Activated naive CD8-positive, alpha-beta T cell treated with anti-CD3 and anti-CD28 coated beads, Interleukin-2, amount 10 ng/mL, durations not matched to agents 7 days and 5 days (primary cell): ENCODE data around the gene EXT2. TPM values are rescaled to one million over a fixed set of nuclear protein-coding genes. Genes with fewer than 3 reads are reported as not detected.

Experiments
- ATAC-seq: fragments of 150-1000 bp; cut with Tn5 transposase; one replicate; pipeline ENCODE4 v1.10.0; 2021; ENCODE audit warnings: low read depth, moderate library complexity
- POLR2A ChIA-PET: fragments of 350-600 bp; sonication (Branson Sonifier 250); formaldehyde crosslinking; loops from one replicate; lab custom pipeline; 2021; ENCODE audit warnings: antibody characterized with exemption; lab: Charles Lee
- DNase-seq: peaks from one replicate; pipeline ENCODE4 v3.0.0; 2021
- H3K27ac Mint-ChIP-seq: one replicate; pipeline ENCODE4 v1.8.0; 2022; ENCODE audit warnings: mild to moderate bottlenecking, mixed read lengths
- H3K27me3 Mint-ChIP-seq: one replicate; pipeline ENCODE4 v1.8.0; 2022; ENCODE audit warnings: mild to moderate bottlenecking, moderate library complexity, mixed read lengths
- H3K36me3 Mint-ChIP-seq: one replicate; pipeline ENCODE4 v1.8.0; 2021; ENCODE audit warnings: mild to moderate bottlenecking, mixed read lengths
- H3K4me1 Mint-ChIP-seq: one replicate; pipeline ENCODE4 v1.8.0; 2021; ENCODE audit warnings: mixed read lengths
- H3K4me3 Mint-ChIP-seq: one replicate; pipeline ENCODE4 v1.8.0; 2022; ENCODE audit warnings: mild to moderate bottlenecking, moderate library complexity, mixed read lengths
- H3K9me3 Mint-ChIP-seq: one replicate; pipeline ENCODE4 v1.8.0; 2021; ENCODE audit warnings: mixed read lengths
- total RNA-seq, 2 experiments: library from RNA; stranded (reverse); gene quantifications; one replicate each; pipeline ENCODE4 v1.2.3, GENCODE V29; 2021

The EXT2 gene
- total RNA-seq, 2 experiments from 2014 or later, result 26.3 to 28.8 TPM

DNA sequence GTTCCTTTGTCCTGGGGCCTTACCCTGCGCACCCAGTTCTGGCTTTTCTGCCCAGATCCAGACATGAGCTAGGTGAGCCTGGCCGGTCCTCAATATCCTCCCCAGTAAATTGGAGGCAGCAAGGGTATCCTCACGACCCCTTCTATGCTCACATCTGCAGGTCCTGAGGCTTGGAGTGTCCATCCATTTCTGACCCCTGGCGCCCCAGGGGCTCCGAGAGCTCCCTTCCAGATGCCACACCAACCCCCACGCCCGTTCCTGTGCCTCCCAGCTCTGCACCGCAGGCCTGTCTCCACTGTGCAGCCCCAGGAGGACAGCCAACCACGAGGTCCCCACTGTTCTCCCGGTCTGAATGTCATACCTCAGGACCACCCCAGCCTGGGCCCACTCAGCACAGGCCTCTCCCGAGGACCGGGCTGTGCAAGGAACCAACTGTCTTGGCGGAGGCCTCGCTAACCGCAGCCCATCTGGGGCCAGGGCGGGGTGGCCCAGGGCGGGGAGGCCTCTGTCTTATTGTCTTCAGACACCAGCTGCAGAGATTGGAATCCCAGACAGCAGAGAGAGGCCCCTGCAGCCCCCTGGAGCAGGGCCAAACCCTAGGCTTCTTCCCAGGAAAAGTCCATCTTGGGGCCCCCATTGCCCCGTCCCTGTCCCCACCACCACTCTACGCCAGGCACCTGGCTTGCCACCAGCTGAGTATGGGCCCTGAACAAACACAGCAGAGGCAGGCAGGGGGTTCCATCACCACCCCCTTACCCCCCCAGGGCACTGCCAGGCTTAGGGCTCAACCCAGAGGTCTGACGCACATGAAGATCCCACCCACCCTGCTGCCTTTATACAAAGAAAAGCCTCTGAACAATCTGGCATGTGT lies 175.2 kb downstream of the EXT2 start:
- DNase-seq (no peak), ATAC-seq (no peak)
- Mint-ChIP-seq H3K9me3 (no peaks in the 10 kb centered on the region), H3K4me3 (no peak overlapping the region), H3K27ac (no peak overlapping the region), H3K27me3 (peaks cover 3% of the 10 kb centered on the region), H3K36me3 (no peaks in the 10 kb centered on the region), H3K4me1 (peaks cover 3% of the 10 kb centered on the region)
- POLR2A ChIA-PET, result no interaction called here

DNA sequence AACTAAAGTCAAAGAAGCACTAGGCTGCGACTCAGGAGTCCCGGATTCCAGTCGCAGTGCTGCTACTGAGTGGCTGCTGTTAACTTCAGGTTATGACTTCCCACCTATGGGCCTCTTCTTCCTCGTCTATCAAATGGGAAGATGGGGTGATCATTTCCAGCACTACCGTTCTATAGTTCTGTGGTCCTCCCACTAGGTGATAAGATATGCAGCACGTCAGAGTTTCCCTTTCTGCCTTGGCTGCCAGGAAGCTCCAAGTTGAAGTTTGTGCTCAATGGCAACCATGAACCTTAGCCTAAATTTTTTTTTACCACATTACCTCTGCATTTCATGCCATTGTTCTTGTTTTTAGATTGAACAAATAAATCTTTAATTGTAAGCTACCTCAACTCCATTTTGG lies 175.8 kb downstream of the EXT2 start:
- no peak overlapping the region for H3K4me3 Mint-ChIP-seq
- no peak for DNase-seq
- ATAC-seq, result no peak
- H3K27me3 Mint-ChIP-seq, result peaks cover 2% of the 10 kb centered on the region
- no peaks in the 10 kb centered on the region for H3K9me3 Mint-ChIP-seq
- POLR2A ChIA-PET, result no interaction called here
- no peak overlapping the region for H3K27ac Mint-ChIP-seq
- no peaks in the 10 kb centered on the region for H3K36me3 Mint-ChIP-seq
- H3K4me1 Mint-ChIP-seq, result peaks cover 3% of the 10 kb centered on the region

DNA sequence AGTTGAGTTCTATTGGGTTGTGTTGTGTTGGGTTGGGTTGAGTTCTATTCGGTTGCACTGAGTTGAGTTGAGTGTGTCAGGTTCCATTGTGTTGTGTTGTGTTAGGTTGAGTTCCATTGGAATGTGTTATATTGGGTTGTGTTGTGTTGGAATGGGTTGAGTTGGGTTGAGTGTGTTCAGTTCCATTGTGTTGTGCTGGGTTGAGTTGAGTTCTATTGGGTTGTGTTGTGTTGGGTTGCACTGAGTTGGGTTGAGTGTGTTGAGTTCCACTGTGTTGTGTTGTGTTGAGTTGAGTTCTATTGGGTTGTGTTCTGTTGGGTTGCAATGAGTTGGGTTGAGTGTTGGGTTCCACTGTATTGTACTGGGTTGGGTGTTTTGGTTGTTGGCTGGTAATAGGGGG lies 178.9 kb downstream of the EXT2 start:
- ATAC-seq, result no peak
- no peak overlapping the region for H3K27ac Mint-ChIP-seq
- H3K9me3 Mint-ChIP-seq, result no peaks in the 10 kb centered on the region
- DNase-seq, result no peak
- H3K4me3 Mint-ChIP-seq, result no peak overlapping the region
- POLR2A ChIA-PET, result no interaction called here
- no peaks in the 10 kb centered on the region for H3K27me3 Mint-ChIP-seq
- no peaks in the 10 kb centered on the region for H3K36me3 Mint-ChIP-seq
- H3K4me1 Mint-ChIP-seq, result no peaks in the 10 kb centered on the region

DNA sequence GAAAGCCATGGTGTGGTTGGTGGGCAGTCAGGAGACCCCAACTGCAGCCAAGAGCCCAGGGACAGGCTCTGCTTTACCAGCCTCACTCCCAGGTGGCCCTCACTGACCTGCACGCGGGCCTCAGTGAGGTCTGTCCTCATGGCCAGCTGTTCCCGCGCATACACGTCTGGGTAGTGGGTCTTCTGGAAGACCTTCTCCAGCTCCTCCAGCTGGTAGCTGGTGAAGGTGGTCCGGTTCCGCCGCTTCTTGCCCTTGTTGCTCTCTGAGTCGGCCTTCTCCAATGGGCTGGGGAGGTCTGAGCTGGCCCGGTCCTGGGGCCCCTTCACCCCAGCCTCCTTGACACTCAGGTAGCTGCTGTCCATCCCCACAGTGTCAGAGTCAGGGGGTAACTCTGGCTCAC lies 179.8 kb downstream of the EXT2 start:
- no peaks in the 10 kb centered on the region for H3K4me1 Mint-ChIP-seq
- POLR2A ChIA-PET, result no interaction called here
- ATAC-seq (no peak), DNase-seq (no peak)
- H3K27me3 Mint-ChIP-seq, result no peaks in the 10 kb centered on the region
- no peak overlapping the region for H3K27ac Mint-ChIP-seq
- H3K4me3 Mint-ChIP-seq, result no peak overlapping the region
- H3K9me3 Mint-ChIP-seq, result no peaks in the 10 kb centered on the region
- no peaks in the 10 kb centered on the region for H3K36me3 Mint-ChIP-seq

DNA sequence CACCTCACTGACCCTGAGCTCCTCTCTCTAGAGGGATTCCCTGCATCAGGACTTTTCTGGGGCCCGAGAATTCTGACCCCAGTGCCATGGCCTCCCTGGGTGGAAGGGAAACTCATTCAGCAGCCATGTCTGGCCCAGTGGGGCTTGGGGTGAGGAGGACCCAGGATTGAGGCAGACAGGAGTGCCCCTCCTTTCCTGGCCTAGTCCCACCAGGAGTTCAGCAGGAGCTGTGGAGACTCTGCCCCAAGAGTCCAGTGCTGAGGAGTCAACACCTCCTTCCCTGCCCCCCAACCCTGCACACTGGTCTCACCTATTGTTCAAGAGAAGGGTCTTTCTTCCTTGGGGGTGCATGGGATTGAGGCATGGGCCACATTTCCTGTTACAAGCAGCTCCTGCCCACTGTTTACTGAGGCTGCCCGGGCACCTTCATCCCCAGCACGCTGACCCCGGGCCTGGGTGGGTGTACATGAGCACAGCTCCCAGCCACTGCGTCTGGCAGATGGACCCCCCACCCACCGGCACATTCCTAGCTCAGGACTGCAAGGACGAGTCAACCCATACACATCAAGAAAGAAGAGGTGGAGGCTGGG lies 180.6 kb downstream of the EXT2 start:
- Mint-ChIP-seq H3K4me1 (no peaks in the 10 kb centered on the region), H3K27me3 (no peaks in the 10 kb centered on the region), H3K36me3 (no peaks in the 10 kb centered on the region), H3K9me3 (no peaks in the 10 kb centered on the region), H3K4me3 (no peak overlapping the region), H3K27ac (no peak overlapping the region)
- ATAC-seq (no peak), DNase-seq (no peak)
- POLR2A ChIA-PET, result no interaction called here

DNA sequence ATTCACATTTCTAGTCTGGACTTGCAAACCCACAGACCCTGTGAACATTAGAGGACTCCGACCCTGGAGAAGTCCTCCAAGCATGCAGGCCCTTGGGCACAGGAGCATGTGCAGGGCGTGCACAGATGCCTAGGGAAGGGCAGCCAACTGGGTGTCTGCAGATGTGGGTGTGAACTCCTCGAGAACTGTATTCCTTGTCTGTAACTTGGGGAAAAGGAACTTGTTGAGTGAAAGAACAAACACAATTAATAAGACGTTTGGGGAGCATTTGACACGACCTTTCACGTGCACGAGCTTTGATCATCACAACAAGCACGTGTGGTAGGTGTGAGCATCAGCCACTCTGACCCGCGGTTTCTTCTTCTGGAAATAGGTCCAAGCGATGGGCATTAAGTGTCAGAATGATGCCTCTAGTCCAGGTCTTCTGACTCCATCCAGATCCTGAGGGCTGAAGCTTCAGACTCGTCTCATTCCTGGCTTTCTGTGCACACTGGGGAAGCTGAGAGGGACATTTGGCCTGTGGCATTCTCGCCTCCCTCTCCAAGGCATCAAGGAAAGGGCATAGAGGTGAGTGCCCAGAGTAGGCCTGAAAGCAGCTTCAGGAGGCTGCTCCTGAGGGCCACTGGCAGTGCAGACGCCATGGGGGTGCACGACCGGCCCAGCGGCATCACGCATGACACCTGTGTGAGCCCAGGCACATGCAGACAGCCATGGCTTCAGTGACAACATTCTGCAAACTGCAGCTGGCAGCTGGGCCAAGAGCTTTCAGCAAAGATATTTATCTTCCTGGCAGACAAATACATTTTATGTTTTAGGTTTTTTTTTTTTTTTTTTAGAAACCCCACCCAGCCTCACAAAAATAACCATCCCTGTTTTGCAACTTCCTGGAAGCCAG lies 182.0 kb downstream of the EXT2 start:
- H3K27me3 Mint-ChIP-seq, result peaks cover 1% of the 10 kb centered on the region
- no peak overlapping the region for H3K4me3 Mint-ChIP-seq
- H3K4me1 Mint-ChIP-seq, result no peaks in the 10 kb centered on the region
- POLR2A ChIA-PET, result no interaction called here
- DNase-seq (no peak), ATAC-seq (no peak)
- no peaks in the 10 kb centered on the region for H3K36me3 Mint-ChIP-seq
- H3K27ac Mint-ChIP-seq, result no peak overlapping the region
- H3K9me3 Mint-ChIP-seq, result no peaks in the 10 kb centered on the region

DNA sequence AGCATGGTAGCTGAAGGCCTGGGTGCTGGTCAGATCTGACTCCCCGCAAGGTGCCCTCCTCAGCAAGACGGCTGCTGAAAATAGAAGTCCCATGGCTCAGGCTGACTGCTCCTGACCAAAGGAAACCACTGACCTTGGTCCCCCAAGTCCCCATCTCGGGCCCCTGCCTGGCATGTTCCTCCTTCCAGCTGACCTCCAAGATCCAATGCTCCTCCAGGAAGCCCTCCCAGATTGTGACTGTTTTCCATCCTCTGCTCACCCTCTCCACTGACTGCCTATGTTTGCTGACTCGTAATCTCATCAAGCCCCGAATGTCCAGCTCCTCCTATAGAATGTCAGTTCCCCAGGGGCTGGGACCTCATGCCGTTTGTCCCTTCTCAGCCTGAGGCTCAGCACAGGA lies 184.0 kb downstream of the EXT2 start:
- POLR2A ChIA-PET, result no interaction called here
- H3K4me3 Mint-ChIP-seq, result no peak overlapping the region
- no peaks in the 10 kb centered on the region for H3K4me1 Mint-ChIP-seq
- no peaks in the 10 kb centered on the region for H3K9me3 Mint-ChIP-seq
- no peak overlapping the region for H3K27ac Mint-ChIP-seq
- DNase-seq, result no peak
- no peaks in the 10 kb centered on the region for H3K36me3 Mint-ChIP-seq
- no peak for ATAC-seq
- H3K27me3 Mint-ChIP-seq, result peaks cover 2% of the 10 kb centered on the region

DNA sequence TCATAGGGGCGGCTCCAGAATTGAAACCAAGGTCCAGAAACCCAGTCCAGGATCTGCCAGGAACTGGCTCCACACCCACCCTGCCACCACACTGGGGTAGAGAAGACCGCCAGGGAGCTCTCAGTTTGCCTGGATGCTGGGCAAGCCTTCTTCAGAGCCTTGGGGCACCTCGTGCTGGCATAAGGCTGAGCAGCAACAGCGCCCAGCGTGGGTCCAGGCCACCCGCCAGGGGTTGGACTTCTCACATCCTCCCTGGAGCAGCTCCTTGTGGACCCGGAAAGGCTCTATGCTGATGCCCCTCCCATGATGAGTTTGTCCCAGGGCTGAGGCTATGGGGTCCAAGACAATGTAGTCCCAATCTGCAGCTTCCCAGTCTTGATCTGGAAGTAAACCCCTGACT lies 184.8 kb downstream of the EXT2 start:
- no peak overlapping the region for H3K4me3 Mint-ChIP-seq
- DNase-seq (no peak), ATAC-seq (no peak)
- H3K27ac Mint-ChIP-seq, result no peak overlapping the region
- no peaks in the 10 kb centered on the region for H3K36me3 Mint-ChIP-seq
- POLR2A ChIA-PET, result no interaction called here
- H3K4me1 Mint-ChIP-seq, result no peaks in the 10 kb centered on the region
- H3K9me3 Mint-ChIP-seq, result no peaks in the 10 kb centered on the region
- peaks cover 2% of the 10 kb centered on the region for H3K27me3 Mint-ChIP-seq

DNA sequence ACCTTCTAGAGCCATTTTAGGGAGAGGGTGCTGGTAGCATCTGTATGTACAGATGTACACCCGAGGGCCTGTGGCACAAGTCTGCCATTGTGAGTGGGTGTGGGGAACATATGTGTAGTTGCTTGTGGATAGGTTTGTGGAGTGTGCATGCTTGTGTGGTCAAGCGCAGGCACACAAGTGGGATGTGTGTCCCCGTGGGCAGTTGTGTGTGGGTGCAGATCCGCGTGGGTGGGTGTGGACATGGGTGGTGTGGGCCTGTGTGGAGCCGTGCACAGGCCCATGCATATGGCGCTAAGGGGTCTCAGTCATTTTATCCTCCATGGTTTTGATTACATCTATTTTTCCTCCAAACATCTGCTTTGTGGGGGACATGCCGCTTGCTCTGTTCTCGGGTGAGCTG lies 185.7 kb downstream of the EXT2 start:
- Mint-ChIP-seq H3K4me3 (no peak overlapping the region), H3K27ac (no peak overlapping the region), H3K9me3 (no peaks in the 10 kb centered on the region), H3K27me3 (peaks cover 2% of the 10 kb centered on the region), H3K4me1 (no peaks in the 10 kb centered on the region), H3K36me3 (no peaks in the 10 kb centered on the region)
- POLR2A ChIA-PET, result no interaction called here
- no peak for DNase-seq
- ATAC-seq, result no peak

DNA sequence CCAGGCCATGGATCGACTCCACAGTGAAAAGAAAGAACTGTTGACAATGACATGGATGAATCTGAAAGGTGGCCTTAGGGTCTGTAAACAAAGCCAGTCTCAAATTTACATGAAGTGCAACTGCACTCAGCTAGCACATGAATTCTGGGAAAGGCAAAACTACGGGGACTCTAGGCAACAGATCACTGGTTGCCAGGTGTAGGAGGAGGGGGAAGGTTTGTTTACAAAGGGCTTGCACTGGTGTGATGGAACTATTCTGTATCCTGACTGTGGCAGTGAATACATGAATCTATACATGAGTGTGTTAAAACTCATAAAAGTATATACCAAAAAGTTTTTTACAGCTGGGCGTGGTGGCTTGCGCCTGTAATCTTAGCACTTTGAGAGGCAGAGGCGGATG lies 187.1 kb downstream of the EXT2 start:
- no peak overlapping the region for H3K4me3 Mint-ChIP-seq
- POLR2A ChIA-PET, result no interaction called here
- H3K27ac Mint-ChIP-seq, result no peak overlapping the region

DNA sequence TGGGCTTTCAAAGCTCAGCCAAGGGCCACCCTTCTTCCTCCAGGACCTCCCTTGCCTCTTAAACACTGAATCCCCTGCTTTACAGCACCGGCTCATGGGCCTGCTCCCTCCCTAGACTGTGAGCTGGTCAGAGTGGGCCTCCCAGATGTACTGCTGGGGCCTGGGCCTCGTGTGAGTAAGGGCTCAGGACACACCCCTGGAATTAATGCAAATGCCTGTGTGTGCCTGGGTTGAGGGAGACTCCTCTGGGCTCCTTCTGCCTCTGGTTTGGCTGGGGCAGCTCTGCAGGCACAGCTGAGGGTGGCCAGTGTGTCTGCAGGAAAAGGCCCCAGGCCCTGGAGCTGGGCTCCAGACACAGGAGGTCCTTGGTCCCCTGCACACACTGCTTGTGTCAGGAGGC lies 190.3 kb downstream of the EXT2 start:
- POLR2A ChIA-PET, result no interaction called here
- Mint-ChIP-seq H3K27ac (no peak overlapping the region), H3K4me3 (no peak overlapping the region), H3K9me3 (no peaks in the 10 kb centered on the region), H3K36me3 (no peaks in the 10 kb centered on the region), H3K27me3 (peaks cover 5% of the 10 kb centered on the region), H3K4me1 (no peaks in the 10 kb centered on the region)
- DNase-seq, result no peak
- no peak for ATAC-seq

More for the DNA sequence above, 187.1 kb downstream of the EXT2 start:
- ATAC-seq (no peak), DNase-seq (no peak)
- no peaks in the 10 kb centered on the region for H3K9me3 Mint-ChIP-seq
- H3K36me3 Mint-ChIP-seq, result no peaks in the 10 kb centered on the region
- H3K27me3 Mint-ChIP-seq, result peaks cover 2% of the 10 kb centered on the region
- no peaks in the 10 kb centered on the region for H3K4me1 Mint-ChIP-seq

DNA sequence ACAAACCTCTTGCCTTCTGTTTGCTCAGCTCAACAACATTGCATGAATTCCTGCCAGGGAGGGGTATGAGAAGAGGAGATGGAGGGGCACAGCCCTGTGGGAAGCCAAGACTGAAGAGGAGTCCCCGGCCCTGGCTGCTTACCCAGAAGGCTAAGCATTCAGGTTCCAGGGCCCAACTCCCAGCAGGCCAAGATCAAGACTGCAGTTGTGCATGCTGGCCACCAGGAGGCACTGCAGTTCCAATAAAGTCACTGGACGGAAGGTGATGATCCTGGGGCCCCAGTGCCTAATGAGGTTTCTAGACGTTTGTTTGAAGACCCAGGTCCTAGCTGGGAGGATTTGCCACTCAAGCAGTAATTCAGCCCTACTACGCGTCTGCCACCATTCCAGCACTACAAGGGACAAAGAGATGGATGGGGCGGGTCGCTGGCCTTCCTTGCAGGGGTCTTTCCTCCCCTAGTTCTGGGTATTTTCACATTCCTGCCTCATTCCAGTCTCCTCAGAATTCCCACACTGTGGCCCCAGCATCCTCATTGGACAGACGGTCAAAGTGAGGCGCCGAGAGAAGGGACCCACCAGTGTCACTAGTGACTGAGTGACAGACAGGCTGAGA lies 190.9 kb downstream of the EXT2 start:
- Mint-ChIP-seq H3K4me3 (no peak overlapping the region), H3K9me3 (no peaks in the 10 kb centered on the region), H3K27ac (no peak overlapping the region), H3K36me3 (no peaks in the 10 kb centered on the region), H3K4me1 (no peaks in the 10 kb centered on the region), H3K27me3 (peaks cover 5% of the 10 kb centered on the region)
- POLR2A ChIA-PET, result no interaction called here
- peak; percentile 66 for DNase-seq
- peak; percentile 61 for ATAC-seq

DNA sequence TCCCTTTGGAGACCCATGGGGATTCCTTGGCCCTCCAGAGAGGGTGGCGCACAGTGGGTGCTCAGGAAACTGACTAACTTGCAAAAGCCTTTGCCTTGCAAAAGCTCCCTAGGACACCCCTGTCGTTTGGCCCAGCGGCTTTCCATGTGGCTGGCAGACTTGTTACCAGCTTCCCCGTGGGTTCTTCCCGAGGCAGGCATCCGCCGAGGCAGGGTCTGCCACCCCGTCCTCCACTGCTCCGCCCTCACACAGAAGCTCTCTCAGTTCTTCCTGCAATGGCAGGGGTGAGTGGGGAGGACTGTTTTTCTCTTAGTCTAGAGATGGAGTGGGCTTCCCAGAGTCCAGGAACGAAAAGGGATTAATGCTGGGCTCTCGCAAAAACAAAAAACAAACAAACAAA lies 191.4 kb downstream of the EXT2 start:
- POLR2A ChIA-PET, result no interaction called here
- no peak overlapping the region for H3K27ac Mint-ChIP-seq
- no peak overlapping the region for H3K4me3 Mint-ChIP-seq
- no peaks in the 10 kb centered on the region for H3K36me3 Mint-ChIP-seq
- peaks cover 5% of the 10 kb centered on the region for H3K27me3 Mint-ChIP-seq
- no peaks in the 10 kb centered on the region for H3K4me1 Mint-ChIP-seq
- DNase-seq (no peak), ATAC-seq (no peak)
- no peaks in the 10 kb centered on the region for H3K9me3 Mint-ChIP-seq
